CD4-positive, CD25-positive, alpha-beta regulatory T cell (primary cell): ENCODE results near the gene DIP2B. TPM values are rescaled to one million over a fixed set of nuclear protein-coding genes. Genes with fewer than 3 reads are reported as not detected.
"Not testable (repeated sequence)": the region's sequence is repeated elsewhere in the genome, so short reads cannot be mapped to it uniquely, and the experiment has no call there.

Experiments used
- ATAC-seq, 2 donors: fragments of 150-1000 bp; cut with Tn5 transposase; one replicate each; pipeline ENCODE4 v1.10.0; 2021; ENCODE audit warnings: low read depth in 2 of 2, moderate number of reproducible peaks in 2 of 2, moderate library complexity in 1 of 2
- DNase-seq, 3 donors: peaks; one replicate each; pipeline versions ENCODE4 v3.0.0 to v3.0.0-alpha.2; 2012 to 2022; ENCODE audit warnings: mixed read lengths in 1 of 3
- H3K27ac ChIP-seq: one replicate; pipeline ENCODE4 v1.7.0; 2013; ENCODE audit warnings: mild to moderate bottlenecking, low read length; ENCODE audit not compliant: insufficient read depth, poor library complexity, severe bottlenecking
- H3K27me3 ChIP-seq: one replicate; pipeline ENCODE4 v1.7.0; 2013; ENCODE audit warnings: low read length; ENCODE audit not compliant: control insufficient read depth, insufficient read depth
- H3K36me3 ChIP-seq: one replicate; pipeline ENCODE4 v1.7.0; 2013; ENCODE audit warnings: mild to moderate bottlenecking, low read length, moderate library complexity; ENCODE audit not compliant: control insufficient read depth, insufficient read depth
- H3K4me1 ChIP-seq: 2 replicates; pipeline ENCODE4 v1.7.0; 2013; ENCODE audit warnings: mild to moderate bottlenecking, low read length; ENCODE audit not compliant: insufficient read depth, control insufficient read depth, poor library complexity, severe bottlenecking
- H3K4me3 ChIP-seq: one replicate; pipeline ENCODE4 v1.7.0; 2013; ENCODE audit warnings: low read depth, mild to moderate bottlenecking, low read length, moderate library complexity
- H3K9me3 ChIP-seq, 2 experiments: 1 replicate in 1 of 2; 2 replicates in 1 of 2; pipeline ENCODE4 v1.7.0; 2013; ENCODE audit warnings: low read length in 2 of 2, mild to moderate bottlenecking in 1 of 2, moderate library complexity in 1 of 2; ENCODE audit not compliant: control insufficient read depth in 2 of 2
- H3K27ac Mint-ChIP-seq, 3 donors: one replicate each; pipeline ENCODE4 v1.8.0; 2020 to 2022; ENCODE audit warnings: mild to moderate bottlenecking in 3 of 3, mixed read lengths in 3 of 3, moderate library complexity in 2 of 3
- H3K27me3 Mint-ChIP-seq: one replicate; pipeline ENCODE4 v1.8.0; 2022; ENCODE audit warnings: mild to moderate bottlenecking, mixed read lengths
- H3K36me3 Mint-ChIP-seq: one replicate; pipeline ENCODE4 v1.8.0; 2020; ENCODE audit warnings: mixed read lengths
- H3K4me1 Mint-ChIP-seq, 4 donors: one replicate each; pipeline ENCODE4 v1.8.0; 2020 to 2022; ENCODE audit warnings: mixed read lengths in 4 of 4, mild to moderate bottlenecking in 1 of 4
- H3K4me3 Mint-ChIP-seq, 4 donors: one replicate each; pipeline ENCODE4 v1.8.0; 2020 to 2022; ENCODE audit warnings: mild to moderate bottlenecking in 4 of 4, mixed read lengths in 4 of 4, moderate library complexity in 3 of 4
- H3K9me3 Mint-ChIP-seq, 7 donors: one replicate each; pipeline ENCODE4 v1.8.0; 2020 to 2022; ENCODE audit warnings: mixed read lengths in 7 of 7, mild to moderate bottlenecking in 3 of 7, moderate library complexity in 2 of 7
- polyA plus RNA-seq, 4 donors: library from polyadenylated mRNA; unstranded; fragments of 300-500 nt; fragmentation: Illumina TruSeq; gene quantifications; one replicate each; pipeline ENCODE4 v1.2.3, GENCODE V29; 2021
- total RNA-seq: library from RNA; stranded (reverse); gene quantifications from one replicate; pipeline ENCODE4 v1.2.3, GENCODE V29; 2022

Gene DIP2B
- total and polyA plus RNA-seq, 5 donors from 2014 or later: 12.2 to 47.5 (median 15.2) TPM

DNA sequence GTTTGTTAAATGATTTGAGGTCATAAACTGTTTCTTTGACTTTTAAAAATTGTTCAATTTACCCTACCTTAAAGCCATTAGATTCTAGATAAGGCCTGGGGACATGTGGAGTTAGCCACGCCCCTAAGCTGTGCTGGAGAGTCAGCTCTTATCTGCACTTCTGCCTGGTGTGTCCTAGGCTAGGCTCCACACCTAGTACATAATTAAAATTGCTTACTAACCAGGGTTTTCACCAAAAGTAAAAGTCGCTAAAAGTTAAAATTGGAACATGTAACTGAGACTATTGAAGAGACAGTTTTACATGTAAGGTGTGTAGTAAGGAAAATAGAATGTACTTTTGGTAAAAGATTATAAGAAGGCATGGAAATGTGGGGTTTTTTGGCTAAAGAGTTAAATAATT is 264.0 kb downstream of the DIP2B start:
- Histone ChIP-seq H3K4me1 (peaks cover 18% of the 10 kb centered on the region), H3K36me3 (peaks cover 19% of the 10 kb centered on the region)
- H3K27me3 ChIP-seq, DNase-seq, H3K9me3 Mint-ChIP-seq, H3K27me3 Mint-ChIP-seq, ATAC-seq, H3K9me3 ChIP-seq, H3K27ac ChIP-seq, H3K4me3 ChIP-seq: not testable (repeated sequence)
- Mint-ChIP-seq H3K36me3 (peaks cover 26% of the 10 kb centered on the region), H3K4me3 (peak overlapping the region in 3 of 4 donors; percentile 10 to 24 (median 14)), H3K4me1 (peaks cover 20 to 56% (median 34%) of the 10 kb centered on the region in 4 donors), H3K27ac (peak overlapping the region in 1 of 3 donors; percentile 38)

DNA sequence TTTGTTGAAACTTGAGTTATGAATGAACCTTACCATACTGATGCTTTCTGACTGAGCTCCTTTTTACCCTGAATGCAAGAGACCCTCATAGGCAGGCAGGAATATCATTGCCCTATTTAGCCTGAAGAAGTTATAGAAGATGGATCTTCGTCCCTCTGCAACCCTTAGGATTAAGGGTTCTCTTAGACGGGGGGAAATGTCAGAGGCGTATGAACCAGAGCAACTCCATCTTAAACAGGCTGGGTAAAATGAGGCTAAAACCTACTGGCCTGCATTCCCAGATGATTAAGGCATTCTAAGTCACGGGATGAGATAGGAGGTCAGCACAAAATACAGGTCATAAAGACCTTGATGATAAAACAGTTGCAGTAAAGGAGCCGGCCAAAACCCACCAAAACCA is 266.6 kb downstream of the DIP2B start:
- Mint-ChIP-seq H3K27me3 (no peaks in the 10 kb centered on the region), H3K36me3 (peaks cover 31% of the 10 kb centered on the region), H3K9me3 (peaks cover 0 to 5% (median 0%) of the 10 kb centered on the region in 7 donors), H3K27ac (peak overlapping the region in 1 of 3 donors; percentile 10), H3K4me1 (peaks cover 18 to 54% (median 30%) of the 10 kb centered on the region in 4 donors), H3K4me3 (no peak overlapping the region)
- no peaks in the 10 kb centered on the region for H3K27me3 ChIP-seq
- peaks cover 19% of the 10 kb centered on the region for H3K36me3 ChIP-seq
- no peak overlapping the region for H3K27ac ChIP-seq
- no peaks in the 10 kb centered on the region for H3K9me3 ChIP-seq
- no peak overlapping the region for H3K4me3 ChIP-seq
- peaks cover 6% of the 10 kb centered on the region for H3K4me1 ChIP-seq
- ATAC-seq (no peak), DNase-seq (no peak)

DNA sequence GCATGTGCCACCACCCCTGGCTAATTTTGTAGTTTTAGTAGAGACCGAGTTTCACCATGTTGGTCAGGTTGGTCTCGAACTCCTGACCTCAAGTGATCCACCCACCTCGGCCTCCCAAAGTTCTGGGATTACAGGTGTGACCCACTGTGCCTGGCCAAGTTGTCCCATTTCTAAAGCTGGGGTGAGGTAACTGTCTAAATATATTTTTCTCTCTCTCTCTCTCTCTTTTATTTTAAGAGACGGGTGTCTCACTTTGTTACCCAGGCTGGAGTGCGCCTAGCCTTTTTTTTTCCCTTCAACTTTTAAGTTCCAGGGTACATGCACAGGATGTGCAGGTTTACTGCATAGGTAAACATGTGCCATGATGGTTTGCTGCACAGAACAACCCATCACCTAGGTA is 267.7 kb downstream of the DIP2B start:
- Histone ChIP-seq H3K9me3 (no peaks in the 10 kb centered on the region), H3K27ac (no peak overlapping the region), H3K4me1 (peaks cover 12% of the 10 kb centered on the region), H3K27me3 (no peaks in the 10 kb centered on the region), H3K4me3 (no peak overlapping the region), H3K36me3 (peaks cover 19% of the 10 kb centered on the region)
- Mint-ChIP-seq H3K4me3 (peak overlapping the region in 1 of 4 donors; percentile 68), H3K4me1 (peaks cover 23 to 57% (median 30%) of the 10 kb centered on the region in 4 donors), H3K36me3 (peaks cover 31% of the 10 kb centered on the region), H3K27ac (no peak overlapping the region), H3K9me3 (peaks cover 0 to 5% (median 0%) of the 10 kb centered on the region in 7 donors), H3K27me3 (no peaks in the 10 kb centered on the region)
- no peak for ATAC-seq
- no peak for DNase-seq

DNA sequence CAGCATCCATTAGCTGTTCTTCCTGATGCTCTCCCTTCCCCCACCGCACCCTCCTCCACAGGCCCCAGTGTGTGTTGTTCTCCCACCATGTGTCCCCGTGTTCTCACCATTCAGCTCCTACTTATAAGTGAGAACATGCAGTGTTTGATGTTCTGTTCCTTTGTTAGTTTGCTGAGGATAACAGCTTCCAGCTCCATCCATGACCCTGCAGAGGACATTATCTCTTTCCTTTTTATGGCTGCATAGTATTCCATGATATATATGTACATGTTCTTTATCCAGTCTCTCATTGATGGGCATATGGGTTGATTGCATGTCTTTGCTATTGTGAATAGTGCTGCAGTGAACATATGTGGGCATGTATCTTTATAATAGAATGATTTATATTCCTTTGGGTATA is 268.1 kb downstream of the DIP2B start:
- Histone ChIP-seq H3K27me3 (no peaks in the 10 kb centered on the region), H3K4me3 (no peak overlapping the region), H3K27ac (no peak overlapping the region), H3K36me3 (peaks cover 19% of the 10 kb centered on the region), H3K9me3 (no peaks in the 10 kb centered on the region), H3K4me1 (peaks cover 15% of the 10 kb centered on the region)
- H3K9me3 Mint-ChIP-seq: peaks cover 0 to 5% (median 0%) of the 10 kb centered on the region in 7 donors
- DNase-seq (no peak), ATAC-seq (no peak)
- peaks cover 23 to 58% (median 32%) of the 10 kb centered on the region in 4 donors for H3K4me1 Mint-ChIP-seq
- peak overlapping the region in 2 of 3 donors; percentile 38 to 71 for H3K27ac Mint-ChIP-seq
- peaks cover 31% of the 10 kb centered on the region for H3K36me3 Mint-ChIP-seq
- H3K27me3 Mint-ChIP-seq: no peaks in the 10 kb centered on the region
- no peak overlapping the region for H3K4me3 Mint-ChIP-seq

DNA sequence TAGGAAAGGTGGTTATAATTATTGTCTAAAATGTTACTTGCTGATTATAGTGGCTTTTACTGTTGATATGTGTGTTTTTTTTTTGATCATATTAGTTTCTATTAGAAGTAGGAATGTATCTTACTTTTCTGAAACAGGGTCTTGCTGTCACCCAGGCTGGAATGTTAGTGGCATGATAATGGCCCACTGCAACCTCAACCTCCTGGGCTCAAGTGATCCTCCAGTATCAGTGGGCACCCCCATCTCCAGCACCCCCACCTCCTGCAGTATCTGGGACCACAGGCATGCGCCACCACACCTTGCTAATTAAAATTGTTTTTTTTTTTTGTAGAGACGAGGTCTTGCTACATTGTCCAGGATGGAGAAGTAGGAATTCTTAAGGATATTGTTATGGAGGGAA is 270.5 kb downstream of the DIP2B start:
- no peaks in the 10 kb centered on the region for H3K27me3 Mint-ChIP-seq
- peaks cover 0 to 5% (median 0%) of the 10 kb centered on the region in 7 donors for H3K9me3 Mint-ChIP-seq
- no peaks in the 10 kb centered on the region for H3K27me3 ChIP-seq
- H3K9me3 ChIP-seq: no peaks in the 10 kb centered on the region
- peaks cover 15% of the 10 kb centered on the region for H3K4me1 ChIP-seq
- peaks cover 28 to 58% (median 44%) of the 10 kb centered on the region in 4 donors for H3K4me1 Mint-ChIP-seq
- H3K27ac Mint-ChIP-seq: peak overlapping the region in 1 of 3 donors; percentile 68
- ATAC-seq (no peak), DNase-seq (no peak)
- H3K4me3 Mint-ChIP-seq: peak overlapping the region in 3 of 4 donors; percentile 7 to 61 (median 22)
- peaks cover 19% of the 10 kb centered on the region for H3K36me3 ChIP-seq
- no peak overlapping the region for H3K4me3 ChIP-seq
- H3K36me3 Mint-ChIP-seq: peaks cover 34% of the 10 kb centered on the region
- no peak overlapping the region for H3K27ac ChIP-seq

DNA sequence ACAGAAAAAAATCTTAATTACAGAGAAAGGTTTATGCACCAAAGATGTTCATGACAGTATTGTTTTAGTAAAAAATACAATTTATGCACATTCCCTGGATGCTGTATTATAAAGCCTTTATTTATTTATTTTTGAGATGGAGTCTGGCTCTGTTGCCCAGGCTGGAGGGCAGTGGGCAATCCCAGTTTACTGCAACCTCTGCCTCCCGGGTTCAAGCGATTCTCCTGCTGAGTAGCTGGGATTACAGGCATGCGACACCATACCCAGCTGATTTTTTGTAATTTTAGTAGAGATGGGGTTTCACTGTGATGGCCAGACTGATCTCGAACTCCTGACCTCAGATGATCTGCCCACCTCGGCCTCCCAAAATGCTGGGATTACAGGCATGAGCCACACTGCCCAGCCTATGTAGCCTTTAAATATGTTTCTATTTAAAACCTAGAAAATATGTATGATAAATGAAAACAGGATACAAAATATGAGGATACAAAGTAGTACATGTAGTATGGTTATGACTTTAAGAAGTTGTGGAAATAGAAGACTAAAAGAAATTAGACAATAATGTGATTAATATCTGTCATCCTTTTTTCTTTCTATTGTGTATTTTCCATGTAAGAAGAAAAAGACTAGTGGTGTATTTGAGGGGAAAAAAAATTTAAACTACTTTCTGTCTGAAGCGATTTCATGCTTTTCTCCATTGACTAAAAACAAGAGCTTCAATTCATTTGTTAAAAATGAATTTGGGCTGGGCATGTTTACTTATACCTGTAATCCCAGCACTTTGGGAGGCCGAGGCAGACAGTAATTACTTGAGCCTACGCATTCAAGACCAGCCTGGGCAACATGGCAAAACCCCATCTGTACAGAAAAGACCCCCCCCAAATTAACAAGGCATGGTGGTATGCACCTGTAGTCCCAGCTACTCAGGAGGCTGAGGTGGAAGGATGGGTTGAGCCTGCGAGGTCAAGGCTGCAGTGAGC is 272.3 kb downstream of the DIP2B start:
- peaks cover 28 to 51% (median 40%) of the 10 kb centered on the region in 4 donors for H3K4me1 Mint-ChIP-seq

DNA sequence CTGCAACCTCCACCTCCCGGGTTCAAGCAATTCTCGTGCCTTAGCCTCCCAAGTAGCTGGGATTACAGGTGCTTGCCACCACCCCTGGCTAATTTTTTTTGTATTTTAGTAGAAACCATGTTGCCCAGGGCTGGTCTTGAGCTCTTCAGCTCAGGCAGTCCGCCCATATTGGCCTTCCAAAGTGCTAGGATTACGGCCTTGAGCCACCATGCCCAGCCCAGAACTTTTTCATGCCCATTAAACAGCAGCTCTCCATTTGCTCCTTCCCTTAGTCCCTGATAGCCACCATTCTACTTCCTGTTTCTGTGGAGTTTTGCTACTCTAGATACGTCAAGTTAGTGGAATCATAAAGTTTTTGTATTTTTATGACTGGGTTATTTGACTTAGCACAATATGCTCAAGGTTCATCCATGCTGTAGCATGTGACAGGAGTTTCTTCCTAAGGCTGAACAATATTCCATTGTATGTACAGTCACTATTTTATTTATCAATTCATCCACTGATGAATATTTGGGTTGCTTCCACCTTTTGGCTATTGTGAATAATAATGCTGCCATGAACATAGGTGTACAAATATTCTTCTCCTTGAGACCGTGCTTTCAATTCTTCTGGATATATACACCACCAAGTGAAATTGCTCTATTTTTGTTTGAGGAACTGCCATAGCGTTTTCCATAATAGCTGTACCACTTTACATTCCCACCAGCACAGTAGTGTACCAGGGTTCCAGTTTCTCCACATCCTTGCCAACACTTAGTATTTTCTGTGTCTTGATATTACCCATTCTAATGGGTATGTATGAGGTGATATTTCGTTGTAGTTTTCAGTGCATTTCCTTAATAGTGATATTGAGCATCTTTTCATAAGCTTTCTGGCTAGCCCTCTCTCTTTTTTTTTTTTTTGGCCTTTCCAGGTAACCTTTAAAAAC is 274.1 kb downstream of the DIP2B start:
- no peak overlapping the region for H3K4me3 ChIP-seq
- H3K4me1 Mint-ChIP-seq: peaks cover 21 to 39% (median 31%) of the 10 kb centered on the region in 4 donors

More for the DNA sequence above, 272.3 kb downstream of the DIP2B start:
- Histone ChIP-seq H3K4me1 (peaks cover 15% of the 10 kb centered on the region), H3K27ac (no peak overlapping the region), H3K27me3 (no peaks in the 10 kb centered on the region), H3K36me3 (peaks cover 14% of the 10 kb centered on the region), H3K9me3 (no peaks in the 10 kb centered on the region), H3K4me3 (no peak overlapping the region)
- Mint-ChIP-seq H3K36me3 (peaks cover 25% of the 10 kb centered on the region), H3K9me3 (peaks cover 0 to 5% (median 0%) of the 10 kb centered on the region in 7 donors), H3K27me3 (no peaks in the 10 kb centered on the region), H3K4me3 (peak overlapping the region in 1 of 4 donors; percentile 54), H3K27ac (peak overlapping the region in 1 of 3 donors; percentile 57)
- DNase-seq (no peak), ATAC-seq (no peak)

More for the DNA sequence above, 274.1 kb downstream of the DIP2B start:
- peaks cover 14% of the 10 kb centered on the region for H3K4me1 ChIP-seq
- peaks cover 11% of the 10 kb centered on the region for H3K36me3 ChIP-seq
- DNase-seq (no peak), ATAC-seq (no peak)
- H3K9me3 Mint-ChIP-seq: no peaks in the 10 kb centered on the region
- H3K27ac Mint-ChIP-seq: peak overlapping the region in 1 of 3 donors; percentile 18
- H3K9me3 ChIP-seq: no peaks in the 10 kb centered on the region
- H3K27me3 Mint-ChIP-seq: no peaks in the 10 kb centered on the region
- no peak overlapping the region for H3K4me3 Mint-ChIP-seq
- no peak overlapping the region for H3K27ac ChIP-seq
- H3K36me3 Mint-ChIP-seq: peaks cover 10% of the 10 kb centered on the region
- no peaks in the 10 kb centered on the region for H3K27me3 ChIP-seq
